DLD1 (cell line): Measurements from ENCODE around the gene ACTR1B.
"Not testable (repeated sequence)": the region's sequence is repeated elsewhere in the genome, so short reads cannot be mapped to it uniquely, and the experiment has no call there.

Experiments used
- in situ Hi-C: cut with HindIII; loops from 2 replicates; pipeline ENCODE4 v1.10.0; 2017; ENCODE audit warnings: low sequenced_read_pairs

The ACTR1B gene

GRCh38 chr2:97659256-97660043 is 4.4 kb downstream of the ACTR1B start:
- in situ Hi-C loops = no loop called here

- in situ Hi-C loops = no loop called here
Observed at GRCh38 chr2:97658691-97659157, 5.1 kb downstream of the ACTR1B start.

GRCh38 chr2:97657986-97658690 is 5.7 kb downstream of the ACTR1B start:
- in situ Hi-C loops = no loop called here

GRCh38 chr2:97656905-97657587 is 6.8 kb downstream of the ACTR1B start:
- in situ Hi-C loops = no loop called here

GRCh38 chr2:97656129-97656755 is 7.6 kb downstream of the ACTR1B start:
- in situ Hi-C loops = no loop called here

- in situ Hi-C loops = no loop called here
Observed at GRCh38 chr2:97654791-97655190, 9.1 kb downstream of the ACTR1B start.

- in situ Hi-C loops = no loop called here
Observed at GRCh38 chr2:97654309-97654708, 9.5 kb downstream of the ACTR1B start.

GRCh38 chr2:97653874-97654273 is 10.0 kb downstream of the ACTR1B start:
- in situ Hi-C loops = no loop called here

- in situ Hi-C loops = no loop called here
Observed at GRCh38 chr2:97653473-97653872, 10.4 kb downstream of the ACTR1B start.

GRCh38 chr2:97651114-97651513 is 12.7 kb downstream of the ACTR1B start:
- in situ Hi-C loops = no loop called here

- in situ Hi-C loops = no loop called here
Observed at GRCh38 chr2:97646977-97647376, 16.9 kb downstream of the ACTR1B start.

GRCh38 chr2:97645695-97646629 is 17.9 kb downstream of the ACTR1B start, which contains the start of gene COX5B:
TSS of gene COX5B (plus strand) at chr2:97646062. CDS start at chr2:97646087, 25 bp downstream.
- in situ Hi-C loops = no loop called here

- in situ Hi-C loops = no loop called here
Observed at GRCh38 chr2:97645112-97645694, 18.6 kb downstream of the ACTR1B start.

- in situ Hi-C loops = no loop called here
Observed at GRCh38 chr2:97644023-97644717, 19.7 kb downstream of the ACTR1B start.

GRCh38 chr2:97626049-97626430 is 37.8 kb downstream of the ACTR1B start:
- in situ Hi-C loops = not testable (repeated sequence)

- in situ Hi-C loops = not testable (repeated sequence)
Observed at GRCh38 chr2:97625354-97626048, 38.3 kb downstream of the ACTR1B start.

- in situ Hi-C loops = not testable (repeated sequence)
Observed at GRCh38 chr2:97622976-97623375, 40.9 kb downstream of the ACTR1B start.

GRCh38 chr2:97620492-97620891 is 43.4 kb downstream of the ACTR1B start:
- in situ Hi-C loops = not testable (repeated sequence)
